Measurements from ENCODE around the gene SRSF5.

SRSF5 gene

GRCh38 chr14:69779088-69779487 is 12.1 kb downstream of the SRSF5 start:
- DNase-seq (ENCODE audit: low read depth), result no peak
- TF ChIP-seq CTCF (conservative IDR thresholded peaks at IDR 0.05; ENCODE audit: low read depth, low read length), result no peak
- H3K4me3 ChIP-seq (ENCODE audit: low read depth, low read length), result no peak overlapping the region

- DNase-seq (ENCODE audit: low read depth), result no peak
- H3K4me3 ChIP-seq (ENCODE audit: low read depth, low read length), result no peak overlapping the region
- no peak for TF ChIP-seq CTCF (conservative IDR thresholded peaks at IDR 0.05; ENCODE audit: low read depth, low read length)
Observed at GRCh38 chr14:69780092-69780491, 13.2 kb downstream of the SRSF5 start.

- no peak overlapping the region for H3K4me3 ChIP-seq (ENCODE audit: low read depth, low read length)
- no peak for TF ChIP-seq CTCF (conservative IDR thresholded peaks at IDR 0.05; ENCODE audit: low read depth, low read length)
- DNase-seq (ENCODE audit: low read depth), result no peak
Observed at GRCh38 chr14:69780952-69781351, 14.0 kb downstream of the SRSF5 start.

GRCh38 chr14:69784942-69785341 is 18.0 kb downstream of the SRSF5 start:
- no peak for TF ChIP-seq CTCF (conservative IDR thresholded peaks at IDR 0.05; ENCODE audit: low read depth, low read length)
- H3K4me3 ChIP-seq (ENCODE audit: low read depth, low read length), result no peak overlapping the region
- no peak for DNase-seq (ENCODE audit: low read depth)

GRCh38 chr14:69786603-69787002 is 19.7 kb downstream of the SRSF5 start:
- DNase-seq (ENCODE audit: low read depth), result no peak
- H3K4me3 ChIP-seq (ENCODE audit: low read depth, low read length), result no peak overlapping the region
- TF ChIP-seq CTCF (conservative IDR thresholded peaks at IDR 0.05; ENCODE audit: low read depth, low read length), result no peak

GRCh38 chr14:69789118-69789640 is 22.2 kb downstream of the SRSF5 start:
- no peak for DNase-seq (ENCODE audit: low read depth)
- no peak for TF ChIP-seq CTCF (conservative IDR thresholded peaks at IDR 0.05; ENCODE audit: low read depth, low read length)
- H3K4me3 ChIP-seq (ENCODE audit: low read depth, low read length), result no peak overlapping the region

- no peak overlapping the region for H3K4me3 ChIP-seq (ENCODE audit: low read depth, low read length)
- no peak for DNase-seq (ENCODE audit: low read depth)
- TF ChIP-seq CTCF (conservative IDR thresholded peaks at IDR 0.05; ENCODE audit: low read depth, low read length), result no peak
Observed at GRCh38 chr14:69792887-69793421, 26.0 kb downstream of the SRSF5 start.

Data from choroid plexus epithelial cell (primary cell).